Ishikawa (cell line): ENCODE data around the gene MACROD2.

Experiments
- CEBPB ChIP-seq: IDR thresholded peaks from 2 replicates; pipeline ENCODE4 v1.6.1; 2012
- CREB1 ChIP-seq: IDR thresholded peaks from 2 replicates; pipeline ENCODE4 v1.6.1; 2012; ENCODE audit warnings: low read depth
- EGR1 ChIP-seq: IDR thresholded peaks from 2 replicates; pipeline ENCODE4 v1.6.1; 2012
- EP300 ChIP-seq: IDR thresholded peaks from 2 replicates; pipeline ENCODE4 v1.6.1; 2012; ENCODE audit warnings: borderline replicate concordance
- FOXM1 ChIP-seq: IDR thresholded peaks from 2 replicates; pipeline ENCODE4 v1.6.1; 2012; ENCODE audit warnings: low read depth, borderline replicate concordance
- MAX ChIP-seq: IDR thresholded peaks from 2 replicates; pipeline ENCODE4 v1.6.1; 2012
- NFIC ChIP-seq: IDR thresholded peaks from 2 replicates; pipeline ENCODE4 v1.6.1; 2012
- RAD21 ChIP-seq: IDR thresholded peaks from 2 replicates; pipeline ENCODE4 v1.6.1; 2012; ENCODE audit warnings: low read depth
- REST ChIP-seq: IDR thresholded peaks from 2 replicates; pipeline ENCODE4 v1.6.1; 2012; ENCODE audit warnings: low read depth, mild to moderate bottlenecking
- TAF1 ChIP-seq: IDR thresholded peaks from 2 replicates; pipeline ENCODE4 v1.6.1; 2012; ENCODE audit warnings: low read depth, mild to moderate bottlenecking
- TCF12 ChIP-seq: IDR thresholded peaks from 2 replicates; pipeline ENCODE4 v1.6.1; 2012; ENCODE audit warnings: low read depth
- YY1 ChIP-seq: IDR thresholded peaks from 2 replicates; pipeline ENCODE4 v1.6.1; 2012; ENCODE audit warnings: low read depth
- ZBTB7A ChIP-seq: IDR thresholded peaks from 2 replicates; pipeline ENCODE4 v1.6.1; 2012; ENCODE audit warnings: low read depth

- no peak for TF ChIP-seq EP300
- no peak for TF ChIP-seq FOXM1
- TF ChIP-seq TCF12 = no peak
- TF ChIP-seq REST = no peak
- TF ChIP-seq ZBTB7A = no peak
- no peak for TF ChIP-seq CREB1
- no peak for TF ChIP-seq TAF1
- no peak for TF ChIP-seq RAD21
- TF ChIP-seq YY1 = no peak
- no peak for TF ChIP-seq CEBPB
- TF ChIP-seq EGR1 = no peak
- no peak for TF ChIP-seq MAX
- no peak for TF ChIP-seq NFIC
Observed at GRCh38 chr20:15627089-15627488, 1631.8 kb downstream of the MACROD2 start.
